Ascending aorta (tissue), 2 donors: ENCODE data around the gene HMGN5. TPM values are rescaled to one million over a fixed set of nuclear protein-coding genes. Genes with fewer than 3 reads are reported as not detected.

Source experiments
- DNase-seq, 2 donors: peaks; one replicate each; pipeline ENCODE4 v3.0.0-alpha.2; 2019; ENCODE audit warnings: low spot score in 2 of 2
- H3K27ac ChIP-seq, 2 donors: fragments of 200-600 bp; sonication (generic); one replicate each; pipeline ENCODE4 v1.5.1; 2016 to 2017; ENCODE audit warnings: mild to moderate bottlenecking in 1 of 2
- H3K27me3 ChIP-seq: fragments of 200-600 bp; sonication (generic); one replicate; pipeline ENCODE4 v1.5.1; 2017
- H3K36me3 ChIP-seq, 2 donors: fragments of 200-600 bp; sonication (generic); one replicate each; pipeline ENCODE4 v1.5.1; 2016
- H3K4me1 ChIP-seq, 2 donors: fragments of 200-600 bp; sonication (generic); one replicate each; pipeline ENCODE4 v1.5.1; 2016 to 2017; ENCODE audit warnings: mild to moderate bottlenecking in 1 of 2
- H3K4me3 ChIP-seq, 2 donors: fragments of 200-600 bp; sonication (generic); one replicate each; pipeline ENCODE4 v1.5.1; 2016 to 2017; ENCODE audit warnings: mild to moderate bottlenecking in 1 of 2
- H3K9me3 ChIP-seq, 2 donors: fragments of 200-600 bp; sonication (generic); one replicate each; pipeline ENCODE4 v1.5.1; 2016
- CTCF ChIP-seq, 3 experiments: fragments of 200-600 bp in 2 of 3; fragments of 450-650 bp in 1 of 3; sonication (generic) in 2 of 3; IDR thresholded peaks; one replicate each; pipeline ENCODE4 v1.5.1; 2016 to 2019; ENCODE audit warnings: antibody characterized with exemption in 3 of 3, mild to moderate bottlenecking in 1 of 3, moderate library complexity in 1 of 3
- intact Hi-C: fragments of 100-400 bp; cut with DNase I; formaldehyde crosslinking; loops from one replicate; pipeline ENCODE4 v1.15.1; 2023
- total RNA-seq: library from RNA; depleted of rRNA; stranded (reverse); fragments of >200 nt; gene quantifications from one replicate; pipeline ENCODE4 v1.1.0, GENCODE V29; 2016

The HMGN5 gene
- total RNA-seq, 1 donor from 2014 or later = not detected

- Histone ChIP-seq H3K9me3 (no peaks in the 10 kb centered on the region), H3K27me3 (no peaks in the 10 kb centered on the region), H3K4me1 (no peaks in the 10 kb centered on the region), H3K4me3 (no peak overlapping the region), H3K36me3 (no peaks in the 10 kb centered on the region), H3K27ac (no peak overlapping the region)
- TF ChIP-seq CTCF (IDR thresholded peaks at IDR 0.05) = peak in 2 of 3 experiments; percentile 27 to 40
- intact Hi-C loops = no loop called here
- DNase-seq = peak in 1 of 2 donors; percentile 65
Measured at GRCh38 chrX:81195712-81196111, 6.0 kb downstream of the HMGN5 start.

GRCh38 chrX:81195259-81195658 is 6.5 kb downstream of the HMGN5 start:
- Histone ChIP-seq H3K4me1 (no peaks in the 10 kb centered on the region), H3K9me3 (no peaks in the 10 kb centered on the region), H3K27me3 (no peaks in the 10 kb centered on the region), H3K36me3 (no peaks in the 10 kb centered on the region), H3K27ac (no peak overlapping the region), H3K4me3 (no peak overlapping the region)
- intact Hi-C loops = no loop called here
- DNase-seq = no peak
- TF ChIP-seq CTCF (IDR thresholded peaks at IDR 0.05) = no peak

- DNase-seq = no peak
- no peak for TF ChIP-seq CTCF (IDR thresholded peaks at IDR 0.05)
- Histone ChIP-seq H3K9me3 (no peaks in the 10 kb centered on the region), H3K4me1 (no peaks in the 10 kb centered on the region), H3K36me3 (no peaks in the 10 kb centered on the region), H3K27ac (no peak overlapping the region), H3K27me3 (no peaks in the 10 kb centered on the region), H3K4me3 (no peak overlapping the region)
- intact Hi-C loops = loop anchor here (1.0 kb wide), 1 partner anchor 203 kb away; no protein-coding TSS in a partner anchor
Measured at GRCh38 chrX:81174286-81174685, 27.4 kb downstream of the HMGN5 start.

GRCh38 chrX:81168391-81168790 is 33.3 kb downstream of the HMGN5 start:
- Histone ChIP-seq H3K27me3 (no peaks in the 10 kb centered on the region), H3K4me1 (no peaks in the 10 kb centered on the region), H3K4me3 (no peak overlapping the region), H3K9me3 (no peaks in the 10 kb centered on the region), H3K27ac (no peak overlapping the region), H3K36me3 (no peaks in the 10 kb centered on the region)
- intact Hi-C loops = no loop called here
- TF ChIP-seq CTCF (IDR thresholded peaks at IDR 0.05) = no peak
- DNase-seq = no peak

- intact Hi-C loops = loop anchor here (2.0 kb wide), 1 partner anchor 81 kb away; the partner anchor contains the start of gene SH3BGRL
- Histone ChIP-seq H3K27me3 (no peaks in the 10 kb centered on the region), H3K4me1 (no peaks in the 10 kb centered on the region), H3K27ac (peak overlapping the region; percentile 6 to 52), H3K4me3 (peak overlapping the region; percentile 42 to 57), H3K36me3 (no peaks in the 10 kb centered on the region), H3K9me3 (no peaks in the 10 kb centered on the region)
- TF ChIP-seq CTCF (IDR thresholded peaks at IDR 0.05) = no peak
- DNase-seq = peak; percentile 59 to 94
Measured at GRCh38 chrX:81121513-81122363, 80.0 kb downstream of the HMGN5 start.
